ENCODE measurements around the gene TH. TPM values are rescaled to one million over a fixed set of nuclear protein-coding genes. Genes with fewer than 3 reads are reported as not detected.

TH gene
- total and polyA plus RNA-seq, 9 of the 15 experiments (the other 6 are each of a cell fraction or from before 2014, with no cell fraction given): not detected

- no peak for TF ChIP-seq CEBPG (CRISPR knock-in tag; IDR thresholded peaks at IDR 0.05)
- no peak for TF ChIP-seq CEBPG (tag; conservative IDR thresholded peaks at IDR 0.05 in 1 of 2, IDR thresholded peaks at IDR 0.05 in 1 of 2)
- TF ChIP-seq PBX2 (CRISPR knock-in tag; IDR thresholded peaks at IDR 0.05; ENCODE audit: low read depth): no peak
- no peak for TF ChIP-seq PBX2 (tag; conservative IDR thresholded peaks at IDR 0.05; ENCODE audit: low read depth)
- no peak for TF ChIP-seq LEF1 (IDR thresholded peaks at IDR 0.05)
- TF ChIP-seq ZNF507 (tag; conservative IDR thresholded peaks at IDR 0.05): no peak
Observed at GRCh38 chr11:2216400-2217064, 44.9 kb upstream of the TH start (continued).

Measured in K562 (cell line).